Measurements from ENCODE around the gene PTPRG. TPM values are rescaled to one million over a fixed set of nuclear protein-coding genes. Genes with fewer than 3 reads are reported as not detected.

The PTPRG gene
- total and polyA plus RNA-seq, 2 of the 13 experiments (the other 11 are each of a cell fraction or from before 2014, with no cell fraction given): 8.0 to 25.3 TPM

- TF ChIP-seq MED1 (CRISPR knock-in tag; IDR thresholded peaks at IDR 0.05): peak; percentile 32; the same call in 1 of the 2 replicates
- 0 out of 2 replicates have a peak, but pooled peaks have one; percentile 16 for TF ChIP-seq PBX2 (CRISPR knock-in tag; IDR thresholded peaks at IDR 0.05)
- 0 out of 2 replicates have a peak, but pooled peaks have one; percentile 25 for TF ChIP-seq ZNF644 (CRISPR knock-in tag; IDR thresholded peaks at IDR 0.05; ENCODE audit: low read depth)
- 0 out of 2 replicates have a peak, but pooled peaks have one; percentile 34 for TF ChIP-seq TFDP2 (CRISPR knock-in tag; IDR thresholded peaks at IDR 0.05)
- TF ChIP-seq, protein P1, sequence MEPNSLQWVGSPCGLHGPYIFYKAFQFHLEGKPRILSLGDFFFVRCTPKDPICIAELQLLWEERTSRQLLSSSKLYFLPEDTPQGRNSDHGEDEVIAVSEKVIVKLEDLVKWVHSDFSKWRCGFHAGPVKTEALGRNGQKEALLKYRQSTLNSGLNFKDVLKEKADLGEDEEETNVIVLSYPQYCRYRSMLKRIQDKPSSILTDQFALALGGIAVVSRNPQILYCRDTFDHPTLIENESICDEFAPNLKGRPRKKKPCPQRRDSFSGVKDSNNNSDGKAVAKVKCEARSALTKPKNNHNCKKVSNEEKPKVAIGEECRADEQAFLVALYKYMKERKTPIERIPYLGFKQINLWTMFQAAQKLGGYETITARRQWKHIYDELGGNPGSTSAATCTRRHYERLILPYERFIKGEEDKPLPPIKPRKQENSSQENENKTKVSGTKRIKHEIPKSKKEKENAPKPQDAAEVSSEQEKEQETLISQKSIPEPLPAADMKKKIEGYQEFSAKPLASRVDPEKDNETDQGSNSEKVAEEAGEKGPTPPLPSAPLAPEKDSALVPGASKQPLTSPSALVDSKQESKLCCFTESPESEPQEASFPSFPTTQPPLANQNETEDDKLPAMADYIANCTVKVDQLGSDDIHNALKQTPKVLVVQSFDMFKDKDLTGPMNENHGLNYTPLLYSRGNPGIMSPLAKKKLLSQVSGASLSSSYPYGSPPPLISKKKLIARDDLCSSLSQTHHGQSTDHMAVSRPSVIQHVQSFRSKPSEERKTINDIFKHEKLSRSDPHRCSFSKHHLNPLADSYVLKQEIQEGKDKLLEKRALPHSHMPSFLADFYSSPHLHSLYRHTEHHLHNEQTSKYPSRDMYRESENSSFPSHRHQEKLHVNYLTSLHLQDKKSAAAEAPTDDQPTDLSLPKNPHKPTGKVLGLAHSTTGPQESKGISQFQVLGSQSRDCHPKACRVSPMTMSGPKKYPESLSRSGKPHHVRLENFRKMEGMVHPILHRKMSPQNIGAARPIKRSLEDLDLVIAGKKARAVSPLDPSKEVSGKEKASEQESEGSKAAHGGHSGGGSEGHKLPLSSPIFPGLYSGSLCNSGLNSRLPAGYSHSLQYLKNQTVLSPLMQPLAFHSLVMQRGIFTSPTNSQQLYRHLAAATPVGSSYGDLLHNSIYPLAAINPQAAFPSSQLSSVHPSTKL (CRISPR knock-in tag; IDR thresholded peaks at IDR 0.05): peak; percentile 80
- peak; percentile 78 for TF ChIP-seq HDAC2 (CRISPR knock-in tag; IDR thresholded peaks at IDR 0.05)
- peak; percentile 68 for TF ChIP-seq PAXIP1 (CRISPR knock-in tag; conservative IDR thresholded peaks at IDR 0.05)
- TF ChIP-seq SAP130 (CRISPR knock-in tag; IDR thresholded peaks at IDR 0.05; ENCODE audit: low read depth): peak; percentile 53; the same call in 1 of the 2 replicates
- peak; percentile 89 for TF ChIP-seq FOXA3 (CRISPR knock-in tag; IDR thresholded peaks at IDR 0.05)
- TF ChIP-seq SP5 (CRISPR knock-in tag; IDR thresholded peaks at IDR 0.05; ENCODE audit: borderline replicate concordance, low read depth): peak; percentile 49; the same call in 1 of the 2 replicates
- no peak for TF ChIP-seq U2AF1 (optimal IDR thresholded peaks at IDR 0.05; ENCODE audit: low read depth, low read length)
- TF ChIP-seq FOXK1 (CRISPR knock-in tag; IDR thresholded peaks at IDR 0.05; ENCODE audit: borderline replicate concordance, low read depth): peak; percentile 38; the same call in 1 of the 2 replicates
- peak; percentile 62; the same call in 1 of the 2 replicates for TF ChIP-seq FOXO1 (CRISPR knock-in tag; IDR thresholded peaks at IDR 0.05)
- 0 out of 2 replicates have a peak, but pooled peaks have one; percentile 27 for TF ChIP-seq HMG20B (CRISPR knock-in tag; conservative IDR thresholded peaks at IDR 0.05)
- TF ChIP-seq ZNF747 (CRISPR knock-in tag; IDR thresholded peaks at IDR 0.05; ENCODE audit: borderline replicate concordance): no peak
- TF ChIP-seq ZNF430 (CRISPR knock-in tag; IDR thresholded peaks at IDR 0.05): 0 out of 2 replicates have a peak, but pooled peaks have one; percentile 43
- TF ChIP-seq RARA (CRISPR knock-in tag; IDR thresholded peaks at IDR 0.05): peak; percentile 58; the same call in 1 of the 2 replicates
- TF ChIP-seq ZNF746 (CRISPR knock-in tag; IDR thresholded peaks at IDR 0.05): 0 out of 2 replicates have a peak, but pooled peaks have one; percentile 41
- peak; percentile 53; the same call in 1 of the 2 replicates for TF ChIP-seq HDAC1 (CRISPR knock-in tag; IDR thresholded peaks at IDR 0.05)
- peak; percentile 88 for TF ChIP-seq GATAD2A (CRISPR knock-in tag; IDR thresholded peaks at IDR 0.05)
- peak; percentile 97 for TF ChIP-seq CEBPG (CRISPR knock-in tag; IDR thresholded peaks at IDR 0.05)
- TF ChIP-seq HNRNPH1 (optimal IDR thresholded peaks at IDR 0.05; ENCODE audit: low read depth, low read length): no peak
- no peak for TF ChIP-seq POLR2AphosphoS5 (IDR thresholded peaks at IDR 0.05; ENCODE audit: low read depth, low read length)
Observed at GRCh38 chr3:62184559-62184958, 623.2 kb downstream of the PTPRG start (continued).

Measured in HepG2 (cell line).